Panc1 (cell line): ENCODE measurements around the gene APOO.
"Not testable (repeated sequence)": the region's sequence is repeated elsewhere in the genome, so short reads cannot be mapped to it uniquely, and the experiment has no call there.

Experiments
- CTCF ChIP-seq: fragments of 450-650 bp; IDR thresholded peaks from 2 replicates; pipeline ENCODE4 v1.5.1; 2017; ENCODE audit warnings: mild to moderate bottlenecking
- POLR2AphosphoS5 ChIP-seq: IDR thresholded peaks from 2 replicates; pipeline ENCODE4 v1.6.1; 2012; ENCODE audit warnings: mild to moderate bottlenecking, low read depth, low read length, moderate library complexity
- REST ChIP-seq, 2 experiments: IDR thresholded peaks; 2 replicates each; pipeline ENCODE4 v1.6.1; 2011 to 2012; ENCODE audit warnings: low read depth in 2 of 2, control low read depth in 1 of 2, low read length in 1 of 2, mild to moderate bottlenecking in 1 of 2, moderate library complexity in 1 of 2; ENCODE audit not compliant: insufficient read depth in 1 of 2
- SIN3A ChIP-seq: IDR thresholded peaks from 2 replicates; pipeline ENCODE4 v1.6.1; 2012; ENCODE audit warnings: low read depth, mild to moderate bottlenecking, low read length, moderate library complexity, borderline replicate concordance; ENCODE audit not compliant: insufficient read depth
- TCF7L2 ChIP-seq: IDR thresholded peaks from 2 replicates; pipeline ENCODE4 v1.6.1; 2011; ENCODE audit warnings: mild to moderate bottlenecking, low read depth, low read length, inconsistent platforms

- not testable (repeated sequence) for TF ChIP-seq SIN3A; CTCF; POLR2AphosphoS5; REST (IDR thresholded peaks at IDR 0.05; ENCODE audit: insufficient read depth in 1 of 2, low read depth in 2 of 2, low read length in 1 of 2); TCF7L2
Measured at GRCh38 chrX:23859238-23859637, 48.5 kb downstream of the APOO start.
